ENCODE data around the gene EFHC1. TPM values are rescaled to one million over a fixed set of nuclear protein-coding genes. Genes with fewer than 3 reads are reported as not detected.

EFHC1 gene
- total RNA-seq, 1 donor from 2014 or later = 25.6 TPM

DNA sequence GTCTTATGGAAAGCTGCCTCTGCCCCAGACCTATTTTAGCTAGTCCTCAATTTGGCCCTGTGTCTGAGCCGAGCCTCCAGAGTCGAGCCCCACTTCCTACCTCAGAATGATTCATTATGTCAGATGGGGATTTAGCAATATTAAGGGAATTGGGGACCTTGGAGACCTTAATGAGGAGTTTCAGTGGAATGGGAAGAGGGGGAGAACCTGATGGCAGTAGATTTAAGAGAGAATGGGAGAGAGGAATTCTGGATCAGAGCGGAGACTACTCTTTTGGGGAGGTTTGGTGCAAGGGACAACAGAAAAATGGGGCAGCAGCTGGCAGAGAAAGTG lies 63.5 kb downstream of the EFHC1 start:
- Mint-ChIP-seq H3K27ac (ENCODE audit: unreplicated experiment) (no peak overlapping the region), H3K4me1 (ENCODE audit: low read depth, unreplicated experiment) (no peaks in the 10 kb centered on the region), H3K4me3 (ENCODE audit: unreplicated experiment) (no peak overlapping the region), H3K36me3 (ENCODE audit: unreplicated experiment) (no peaks in the 10 kb centered on the region), H3K9me3 (ENCODE audit: unreplicated experiment) (no peaks in the 10 kb centered on the region), H3K27me3 (ENCODE audit: unreplicated experiment) (no peaks in the 10 kb centered on the region)
- DNase-seq = no peak
- TF ChIP-seq CTCF (IDR thresholded peaks at IDR 0.05; ENCODE audit: partially characterized antibody, unreplicated experiment) = no peak

- DNase-seq = no peak
- Mint-ChIP-seq H3K4me3 (ENCODE audit: unreplicated experiment) (no peak overlapping the region), H3K4me1 (ENCODE audit: low read depth, unreplicated experiment) (no peaks in the 10 kb centered on the region), H3K27me3 (ENCODE audit: unreplicated experiment) (no peaks in the 10 kb centered on the region), H3K36me3 (ENCODE audit: unreplicated experiment) (no peaks in the 10 kb centered on the region), H3K9me3 (ENCODE audit: unreplicated experiment) (peaks cover 2% of the 10 kb centered on the region), H3K27ac (ENCODE audit: unreplicated experiment) (no peak overlapping the region)
- no peak for TF ChIP-seq CTCF (IDR thresholded peaks at IDR 0.05; ENCODE audit: partially characterized antibody, unreplicated experiment)
Observed at GRCh38 chr6:52489881-52490280, 69.7 kb downstream of the EFHC1 start.

- Mint-ChIP-seq H3K27me3 (ENCODE audit: unreplicated experiment) (peaks cover 2% of the 10 kb centered on the region), H3K27ac (ENCODE audit: unreplicated experiment) (no peak overlapping the region), H3K9me3 (ENCODE audit: unreplicated experiment) (peaks cover 2% of the 10 kb centered on the region), H3K4me3 (ENCODE audit: unreplicated experiment) (no peak overlapping the region), H3K36me3 (ENCODE audit: unreplicated experiment) (no peaks in the 10 kb centered on the region), H3K4me1 (ENCODE audit: low read depth, unreplicated experiment) (no peaks in the 10 kb centered on the region)
- TF ChIP-seq CTCF (IDR thresholded peaks at IDR 0.05; ENCODE audit: partially characterized antibody, unreplicated experiment) = no peak
- no peak for DNase-seq
Observed at GRCh38 chr6:52491203-52492069, 71.3 kb downstream of the EFHC1 start.

DNA sequence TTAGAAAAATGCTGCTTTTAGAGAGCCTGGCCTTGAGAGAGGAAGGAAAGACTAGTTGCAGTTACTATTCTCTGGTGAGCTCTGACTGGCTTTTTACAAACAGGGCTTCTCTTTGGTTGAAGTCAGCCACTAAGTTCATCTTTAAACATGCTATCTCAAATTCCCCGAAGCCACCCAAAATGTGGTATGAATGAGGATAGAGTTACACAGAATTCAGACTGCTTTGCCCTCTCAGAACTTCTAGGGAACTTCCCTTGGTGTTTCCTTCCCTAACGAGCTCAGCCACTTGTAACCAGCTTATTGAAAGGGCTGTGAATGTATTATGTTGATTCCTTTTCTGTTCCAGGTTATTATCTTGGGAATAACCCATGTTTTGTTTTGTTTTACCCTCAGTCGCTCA lies 73.5 kb downstream of the EFHC1 start:
- no peaks in the 10 kb centered on the region for H3K4me1 Mint-ChIP-seq (ENCODE audit: low read depth, unreplicated experiment)
- peaks cover 2% of the 10 kb centered on the region for H3K9me3 Mint-ChIP-seq (ENCODE audit: unreplicated experiment)
- no peak for TF ChIP-seq CTCF (IDR thresholded peaks at IDR 0.05; ENCODE audit: partially characterized antibody, unreplicated experiment)
- no peak for DNase-seq
- H3K27me3 Mint-ChIP-seq (ENCODE audit: unreplicated experiment) = peaks cover 2% of the 10 kb centered on the region
- no peak overlapping the region for H3K27ac Mint-ChIP-seq (ENCODE audit: unreplicated experiment)
- H3K4me3 Mint-ChIP-seq (ENCODE audit: unreplicated experiment) = no peak overlapping the region
- no peaks in the 10 kb centered on the region for H3K36me3 Mint-ChIP-seq (ENCODE audit: unreplicated experiment)

GRCh38 chr6:52494298-52495072 lies 74.3 kb downstream of the EFHC1 start:
- no peak for DNase-seq

More at GRCh38 chr6:52494298-52495072, 74.3 kb downstream of the EFHC1 start:
- no peak for TF ChIP-seq CTCF (IDR thresholded peaks at IDR 0.05; ENCODE audit: partially characterized antibody, unreplicated experiment)
- no peak overlapping the region for H3K27ac Mint-ChIP-seq (ENCODE audit: unreplicated experiment)
- H3K36me3 Mint-ChIP-seq (ENCODE audit: unreplicated experiment) = no peaks in the 10 kb centered on the region
- peaks cover 2% of the 10 kb centered on the region for H3K9me3 Mint-ChIP-seq (ENCODE audit: unreplicated experiment)
- peaks cover 2% of the 10 kb centered on the region for H3K27me3 Mint-ChIP-seq (ENCODE audit: unreplicated experiment)
- no peaks in the 10 kb centered on the region for H3K4me1 Mint-ChIP-seq (ENCODE audit: low read depth, unreplicated experiment)
- no peak overlapping the region for H3K4me3 Mint-ChIP-seq (ENCODE audit: unreplicated experiment)

Data from glutamatergic neuron (in vitro differentiated cells).